NCI-H146 (cell line): ENCODE data around the gene QTRT2.

Source experiments
- DNase-seq: peaks from one replicate; lab custom pipeline; 2025; lab: John Stamatoyannopoulos, UW

QTRT2 gene

DNA sequence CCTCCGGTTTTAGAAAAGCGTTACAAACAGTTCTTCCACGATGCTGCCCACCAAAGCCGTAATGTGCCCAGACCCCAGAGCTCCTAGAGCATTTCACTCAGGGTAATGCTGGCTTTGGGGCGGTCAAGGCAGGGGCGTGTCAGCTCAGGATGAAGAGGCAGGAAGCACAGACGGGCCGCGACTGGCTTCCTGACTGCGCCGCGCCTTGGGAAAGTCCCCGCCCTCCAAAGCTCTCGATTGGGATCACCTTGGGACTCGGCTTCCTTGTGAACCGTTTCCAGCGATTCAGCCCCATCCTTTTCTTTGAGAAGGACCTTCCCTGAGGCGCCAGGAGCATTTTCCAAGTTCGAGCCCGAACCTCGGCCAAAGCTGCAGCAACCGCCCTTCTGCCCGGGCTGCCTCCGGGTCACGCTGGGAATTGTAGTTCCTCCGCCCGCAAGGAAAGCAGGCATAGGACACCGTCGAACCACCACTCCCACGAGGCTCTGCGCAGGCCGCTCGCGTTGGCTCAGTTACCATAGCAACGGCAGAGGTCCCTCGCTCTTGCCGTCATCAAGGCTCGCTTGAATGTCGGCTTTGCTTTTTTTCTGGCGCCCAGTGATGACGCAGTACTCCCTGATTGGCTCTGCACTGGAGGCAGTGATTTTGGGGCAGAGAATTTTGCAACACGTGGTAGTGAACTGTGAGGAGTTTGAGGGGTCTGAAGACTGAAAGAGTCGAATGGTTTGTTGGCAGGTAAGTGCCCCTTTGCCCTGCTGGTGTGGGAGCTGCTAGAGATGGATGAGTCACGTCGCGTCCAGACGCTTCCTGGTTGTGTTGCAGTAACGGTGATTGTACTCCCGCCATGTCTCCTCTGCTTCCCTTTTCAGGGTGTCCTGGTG lies at the start of gene QTRT2, which contains the start of gene CCDC191:
QTRT2 (plus strand) TSS at position 608 of the 881 bp plus-strand sequence. CDS start 8,521 bp downstream, outside the sequence.
CCDC191 (minus strand) TSS at position 397 of the 881 bp plus-strand sequence; CDS start at position 337, 60 bp downstream.
- peak; percentile 100 for DNase-seq

DNA sequence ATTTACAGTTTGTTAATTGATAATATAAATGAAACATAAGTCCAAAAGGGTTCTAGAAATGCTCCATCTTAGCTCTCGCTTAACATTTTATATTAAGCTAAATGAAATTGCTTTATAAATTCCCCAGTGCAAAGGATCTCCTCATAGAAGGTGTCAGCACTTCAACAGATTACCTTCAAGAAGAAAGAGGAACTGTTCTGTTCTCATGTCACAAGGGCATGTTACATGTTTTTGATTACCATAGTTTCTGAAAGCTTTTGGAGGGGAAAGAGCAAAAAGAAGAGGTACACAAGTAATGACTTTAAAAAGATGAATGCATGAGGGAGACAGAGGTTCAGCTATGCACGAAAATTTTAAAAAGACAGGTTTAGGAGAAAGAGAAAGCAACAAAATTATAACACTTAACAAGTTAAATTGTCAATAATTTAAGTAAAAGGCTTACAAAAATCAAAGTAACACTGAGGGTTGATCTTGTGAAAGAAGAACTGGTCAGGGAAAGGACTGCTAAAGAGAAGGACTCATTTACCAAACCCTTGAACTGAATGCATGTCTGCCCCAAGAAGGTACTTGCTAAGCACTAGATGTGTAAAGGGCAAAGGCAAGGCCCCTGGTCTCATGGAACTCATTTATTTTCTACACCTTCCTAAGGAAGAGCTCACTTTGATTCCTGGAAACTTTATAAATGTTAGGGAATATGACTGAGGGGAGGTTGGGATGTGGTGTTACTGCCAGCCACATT lies 45.3 kb upstream of the QTRT2 start:
- no peak for DNase-seq

DNA sequence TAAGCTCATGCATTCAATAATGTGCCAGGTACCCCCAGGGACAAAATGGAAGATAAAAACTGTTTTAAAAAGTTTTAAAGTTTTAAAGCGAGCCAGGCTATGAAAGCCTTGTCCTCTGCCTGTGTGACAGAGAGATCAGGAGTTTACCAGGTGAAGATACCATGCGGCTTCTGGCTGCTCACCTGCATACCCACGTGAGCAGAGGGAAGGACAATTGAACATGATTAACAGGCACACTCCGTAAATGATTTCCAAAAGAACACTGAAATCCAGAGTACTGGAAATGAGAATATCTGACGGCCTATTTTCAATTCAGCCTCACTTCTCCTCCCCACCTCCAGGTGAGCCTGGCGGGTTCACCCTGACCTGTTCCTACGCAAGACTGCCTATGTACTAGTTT lies 42.3 kb upstream of the QTRT2 start:
- DNase-seq, result no peak

DNA sequence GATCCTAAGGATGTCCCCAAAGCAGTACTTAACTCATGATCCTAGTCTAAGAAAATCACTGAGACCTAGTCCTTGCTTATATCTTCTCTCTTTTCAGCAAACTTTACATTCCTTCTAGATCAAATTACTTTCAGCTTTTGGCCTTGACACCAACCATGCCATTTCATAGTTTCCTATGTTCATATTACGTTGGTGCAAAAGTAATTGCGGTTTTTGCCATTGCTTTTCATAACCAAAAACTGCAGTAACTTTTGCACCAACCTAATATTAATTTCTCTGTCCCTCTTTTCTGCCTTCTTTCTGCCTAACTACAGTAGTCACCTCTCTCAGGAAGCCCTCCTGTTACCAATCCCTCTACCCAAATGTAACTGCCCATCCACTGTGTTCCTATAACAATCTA lies 37.1 kb upstream of the QTRT2 start:
- no peak for DNase-seq

DNA sequence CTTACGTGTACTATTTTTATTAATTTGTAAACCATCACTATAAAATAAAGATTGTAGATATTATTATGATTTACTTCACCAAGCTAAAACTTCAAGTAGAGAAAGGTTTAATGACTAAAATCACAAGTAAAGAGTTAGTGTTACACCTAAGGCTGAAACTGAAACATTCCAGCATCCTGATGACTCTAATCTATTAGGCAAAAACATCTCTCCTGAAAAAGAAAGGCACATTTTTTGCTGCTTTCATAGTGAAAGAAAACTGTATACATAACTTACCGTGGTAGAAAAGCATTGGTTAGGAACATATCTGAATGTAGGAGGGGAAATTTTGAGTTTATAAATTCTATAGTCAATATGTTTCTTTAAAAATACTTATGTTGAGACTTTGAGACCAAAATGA lies 35.6 kb upstream of the QTRT2 start:
- DNase-seq, result no peak

DNA sequence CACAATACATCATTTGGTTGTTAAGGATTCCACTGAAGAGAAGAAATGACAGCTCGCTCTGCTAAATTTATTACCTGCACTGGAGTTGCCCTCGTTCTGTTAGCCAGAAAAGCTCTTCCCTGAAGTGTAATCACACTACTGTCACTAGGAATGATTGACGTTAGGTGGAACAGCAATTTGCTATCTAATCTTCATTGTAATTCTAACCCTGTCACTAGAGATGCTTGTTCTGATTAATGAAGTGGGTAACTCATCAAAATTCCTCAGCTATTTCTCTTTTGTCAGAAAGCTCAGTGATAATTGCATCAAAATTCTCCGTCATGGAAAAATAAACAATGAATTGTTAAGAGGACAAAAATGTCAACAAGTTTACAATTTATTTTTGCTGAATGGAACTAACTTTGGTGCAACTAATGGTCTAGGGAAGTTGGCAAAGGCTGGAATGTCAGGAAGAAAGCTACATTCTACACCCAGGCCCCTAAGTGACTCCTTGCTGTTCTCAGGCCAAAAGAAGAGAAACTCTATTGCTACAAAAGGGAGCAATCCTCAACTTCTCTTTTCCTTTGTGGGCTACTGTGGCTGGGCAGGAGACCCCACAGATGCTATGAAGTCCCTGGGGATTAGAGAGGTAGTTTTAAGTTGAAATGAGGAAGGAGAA lies 34.3 kb upstream of the QTRT2 start:
- no peak for DNase-seq

DNA sequence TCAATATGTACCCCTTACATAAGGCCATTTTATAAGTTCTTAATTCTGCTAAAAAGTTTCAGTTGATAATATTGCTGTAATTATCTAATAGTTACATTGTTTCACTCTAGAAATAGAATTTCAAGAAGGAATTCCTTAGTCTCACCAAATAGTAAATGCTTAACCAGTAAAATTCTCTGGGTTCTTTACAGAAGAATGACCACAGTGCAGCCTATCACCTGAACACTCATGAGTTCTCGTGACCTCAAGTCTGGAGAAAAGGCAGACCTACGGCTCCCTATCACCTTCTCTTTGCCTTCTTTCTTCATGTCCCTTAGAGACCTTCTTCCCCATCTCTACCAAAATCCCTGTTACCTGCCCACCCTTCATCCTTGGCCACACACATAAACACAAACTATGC lies 31.1 kb upstream of the QTRT2 start:
- no peak for DNase-seq

DNA sequence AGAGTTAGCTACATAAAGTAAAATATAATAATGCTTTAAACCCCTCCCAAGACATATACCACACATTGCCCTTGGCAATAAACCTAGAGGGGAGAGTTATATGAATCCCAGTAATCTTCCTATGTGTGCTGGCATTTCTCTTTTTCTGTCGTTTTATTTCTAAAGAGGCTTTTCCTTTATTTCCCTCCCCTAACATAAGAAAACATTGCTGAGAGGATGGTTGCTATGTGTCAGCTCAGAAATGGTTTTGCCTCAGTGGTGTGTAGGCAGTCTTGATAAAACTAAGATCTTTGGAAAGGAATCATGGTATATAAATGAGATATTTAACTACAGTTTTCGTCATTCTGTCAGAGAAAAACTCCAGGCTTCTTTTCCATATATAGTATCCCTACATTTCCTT lies 30.2 kb upstream of the QTRT2 start:
- DNase-seq, result no peak

DNA sequence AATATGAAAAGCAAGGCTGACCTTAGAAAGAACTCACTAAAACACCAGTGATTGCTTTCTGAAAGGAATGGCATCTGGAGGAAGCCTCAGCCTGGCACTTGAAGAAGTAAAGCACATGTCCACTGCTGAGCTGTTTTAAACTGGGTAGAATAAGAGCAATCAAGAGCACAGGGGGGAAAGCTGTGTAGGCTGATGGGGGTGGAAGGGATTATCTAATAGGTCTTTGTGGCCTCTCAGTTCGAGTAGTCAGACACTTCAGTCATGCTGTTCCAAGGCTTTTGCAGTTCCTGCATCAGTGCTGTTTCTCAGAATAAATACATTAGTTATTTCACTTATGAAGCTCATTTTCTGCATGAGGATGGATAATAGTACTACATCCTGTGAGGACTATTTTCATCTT lies 22.8 kb upstream of the QTRT2 start:
- DNase-seq, result no peak

DNA sequence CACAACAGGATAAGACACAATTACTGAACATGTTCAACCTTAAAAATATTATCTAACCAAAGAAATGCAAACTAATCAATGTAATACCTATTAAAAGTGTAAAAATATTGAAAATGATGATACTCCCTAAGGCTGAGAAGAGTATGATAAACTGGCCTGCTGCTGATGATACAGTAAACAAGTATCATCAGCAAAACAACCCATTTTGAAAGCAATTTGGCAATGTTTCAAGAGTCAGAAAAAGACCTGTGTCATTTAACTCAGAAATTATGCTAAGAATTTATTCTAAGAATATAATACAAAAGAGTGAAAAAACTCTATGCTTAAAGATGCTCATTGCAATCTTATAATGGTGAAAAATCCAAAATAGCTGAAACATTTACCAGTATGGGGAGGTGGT lies 22.3 kb upstream of the QTRT2 start:
- no peak for DNase-seq

DNA sequence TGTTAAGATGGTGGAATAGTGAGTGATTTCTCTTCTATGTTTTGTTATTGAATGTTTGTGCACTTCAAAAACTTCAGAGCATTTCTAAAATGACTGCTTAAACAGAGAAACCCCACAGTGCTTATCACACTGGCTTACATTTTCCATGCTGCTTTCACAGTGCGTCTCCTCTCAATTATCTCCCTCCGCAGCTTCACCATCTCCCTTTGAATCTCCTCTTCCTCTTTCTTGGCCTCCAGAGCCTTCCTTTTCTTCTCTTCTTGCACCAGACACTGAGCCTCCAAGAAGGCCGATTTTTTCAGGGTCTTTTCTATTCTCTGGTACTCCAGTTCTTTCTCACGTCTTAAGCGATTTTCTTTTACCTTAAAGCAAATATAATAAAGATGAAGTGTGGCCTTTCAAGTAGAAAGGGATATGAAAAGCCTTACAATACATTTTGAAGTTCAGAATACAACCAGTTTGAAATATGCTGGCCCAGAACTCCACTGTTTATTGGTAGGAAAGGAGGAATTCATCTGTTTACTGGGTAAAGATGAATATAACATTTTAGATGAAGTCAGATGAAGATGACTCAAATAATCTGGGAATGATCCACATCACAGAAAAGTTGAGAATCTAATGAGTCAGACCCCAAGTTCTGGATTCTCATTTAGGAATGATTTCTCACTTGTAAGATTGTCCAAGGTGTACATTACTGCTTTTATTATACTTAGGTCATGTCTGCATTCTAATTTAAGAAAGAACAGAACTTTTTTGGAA lies 21.6 kb upstream of the QTRT2 start:
- no peak for DNase-seq

DNA sequence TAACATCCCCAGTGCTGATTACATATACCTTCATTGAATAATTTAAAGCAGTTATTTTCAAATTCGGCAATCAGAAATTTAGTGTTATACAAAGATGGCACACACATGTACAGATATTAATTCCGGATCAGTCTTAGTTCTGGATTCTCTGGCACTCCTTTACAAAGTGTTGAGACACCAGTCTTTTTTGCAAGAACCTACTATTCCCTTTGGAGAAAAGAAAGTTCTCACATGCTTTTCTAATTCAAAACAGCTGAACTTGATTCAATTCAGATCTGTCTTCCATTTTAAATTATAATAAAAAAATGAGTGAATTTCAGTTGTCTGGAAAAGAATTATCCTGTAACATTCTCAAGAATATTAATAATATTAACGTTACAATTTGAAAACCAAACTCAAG lies 20.6 kb upstream of the QTRT2 start:
- no peak for DNase-seq

DNA sequence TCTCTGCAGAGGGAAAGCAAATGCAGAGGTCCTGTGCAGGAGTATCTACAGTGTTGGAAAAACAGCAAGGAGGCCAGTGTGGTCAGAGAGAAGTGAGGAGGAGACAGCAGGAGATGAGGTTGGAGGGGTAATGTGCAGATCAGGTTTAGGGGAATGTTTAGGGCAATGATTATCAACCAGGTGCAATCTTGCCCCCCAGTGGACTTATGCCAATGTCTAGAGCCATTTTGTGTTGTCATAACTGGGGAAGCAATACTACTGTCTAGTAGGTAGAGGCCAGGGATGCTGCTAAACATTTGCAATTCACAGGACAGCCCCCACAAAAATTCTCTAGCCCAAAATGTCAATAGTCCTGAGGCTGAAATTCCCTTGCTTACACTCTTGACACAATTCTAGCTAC lies 13.3 kb upstream of the QTRT2 start:
- peak; percentile 21 for DNase-seq

DNA sequence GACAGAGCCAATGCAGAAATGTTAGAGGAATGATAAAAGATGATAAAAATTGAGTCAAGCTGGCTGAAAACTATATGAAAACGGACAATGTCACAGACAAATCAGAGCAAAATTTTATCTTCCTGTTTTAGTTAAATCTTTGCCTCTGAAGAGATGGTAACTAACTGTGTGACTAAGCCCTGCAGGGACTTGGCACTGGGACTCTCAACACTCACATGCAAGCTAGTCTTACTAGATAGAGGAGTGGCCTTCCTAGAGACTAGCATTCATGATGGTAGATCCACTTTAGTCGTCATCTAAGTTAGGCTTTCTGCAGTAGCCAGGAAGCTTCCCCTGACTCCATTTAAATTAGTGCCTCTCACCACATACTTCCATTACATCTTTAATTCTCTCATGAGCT lies 4.3 kb upstream of the QTRT2 start:
- no peak for DNase-seq

DNA sequence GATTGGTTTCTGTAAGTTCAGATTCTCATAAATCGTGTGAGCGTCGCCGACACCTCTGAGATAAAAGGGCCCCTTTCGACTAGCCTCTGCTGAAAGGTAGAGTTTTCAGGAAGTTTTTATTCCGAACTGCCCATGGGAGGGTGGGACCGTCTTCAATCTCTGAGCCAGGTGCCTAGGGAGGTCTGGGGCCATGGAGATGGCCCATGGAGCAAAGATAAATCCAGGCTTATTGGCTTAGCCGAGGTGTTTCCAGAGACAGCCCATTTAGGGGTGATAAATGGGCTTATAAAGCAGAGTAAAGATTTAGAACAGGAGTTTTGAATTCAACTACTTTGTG lies 442 bp downstream of the QTRT2 start:
- DNase-seq, result peak; percentile 56

DNA sequence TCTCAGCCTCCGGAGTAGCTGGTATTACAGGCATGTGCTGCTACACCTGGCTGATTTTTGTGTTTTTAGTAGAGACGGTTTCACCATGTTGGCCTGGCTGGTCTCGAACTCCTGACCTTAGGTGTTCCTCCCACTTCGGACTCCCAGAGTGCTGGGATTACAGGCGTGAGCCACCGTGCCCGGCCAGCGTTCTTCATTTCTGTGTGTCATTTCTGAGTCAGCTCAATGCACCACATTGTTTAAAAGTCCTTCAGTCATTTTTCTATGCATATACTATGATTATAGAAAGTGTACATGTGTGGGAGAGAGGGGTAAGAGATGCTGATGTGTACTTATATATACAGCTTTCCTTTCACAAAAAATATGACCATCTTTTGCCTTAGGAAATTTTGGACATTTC lies 2.1 kb downstream of the QTRT2 start:
- DNase-seq, result no peak

DNA sequence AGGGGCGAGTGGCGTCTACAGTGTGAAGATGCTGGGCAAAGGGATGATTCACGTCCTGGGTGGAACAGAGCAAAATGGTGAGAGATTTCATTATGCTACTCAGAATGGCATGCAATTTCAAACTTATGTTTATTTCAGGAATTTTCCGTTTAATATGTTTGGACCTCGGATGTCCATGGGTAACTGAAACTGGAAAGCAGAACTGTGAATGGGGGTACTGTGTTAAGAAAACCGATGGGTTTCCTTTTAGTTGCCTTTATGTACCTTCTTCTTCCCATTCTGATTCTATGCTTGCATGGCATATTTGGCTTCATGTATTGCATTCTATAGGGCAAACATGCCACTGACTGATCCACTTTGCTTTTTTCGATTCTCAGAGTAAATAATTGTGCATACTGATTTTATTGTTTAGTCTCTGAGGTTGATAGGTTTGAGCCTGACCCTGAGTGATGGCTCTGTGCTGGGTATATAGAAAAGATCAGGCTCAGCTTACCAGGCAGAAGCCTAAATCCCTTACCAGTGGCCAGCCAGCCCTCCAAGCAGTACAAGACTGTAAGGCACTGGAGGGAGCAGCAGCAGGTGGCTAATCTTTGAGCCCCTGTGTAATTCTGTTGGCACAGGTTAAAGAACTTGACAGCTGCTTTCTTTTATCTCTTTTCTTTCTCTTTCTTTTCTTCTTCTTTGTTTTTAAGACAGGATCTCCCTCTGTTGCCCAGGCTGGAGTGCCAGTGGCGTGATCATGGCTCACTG lies 4.5 kb downstream of the QTRT2 start:
- no peak for DNase-seq

DNA sequence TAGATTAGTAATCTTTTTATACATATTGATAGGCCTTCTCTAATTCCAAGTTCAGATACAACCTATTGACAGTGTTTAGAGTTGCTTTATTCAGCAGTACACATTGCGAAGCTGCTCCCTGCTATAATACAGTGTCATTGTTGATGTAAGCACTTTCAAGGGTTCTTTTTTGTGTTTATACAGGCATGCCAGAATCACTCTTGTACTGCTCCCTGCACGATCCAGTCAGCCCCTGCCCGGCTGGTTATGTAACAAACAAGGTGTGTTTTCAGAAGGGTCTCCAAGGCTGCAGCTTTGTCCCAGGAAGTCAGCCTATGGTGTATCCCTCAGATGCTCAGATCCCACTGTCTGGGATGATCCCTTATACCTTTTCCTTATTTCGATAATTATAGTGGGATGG lies 11.3 kb downstream of the QTRT2 start:
- no peak for DNase-seq

DNA sequence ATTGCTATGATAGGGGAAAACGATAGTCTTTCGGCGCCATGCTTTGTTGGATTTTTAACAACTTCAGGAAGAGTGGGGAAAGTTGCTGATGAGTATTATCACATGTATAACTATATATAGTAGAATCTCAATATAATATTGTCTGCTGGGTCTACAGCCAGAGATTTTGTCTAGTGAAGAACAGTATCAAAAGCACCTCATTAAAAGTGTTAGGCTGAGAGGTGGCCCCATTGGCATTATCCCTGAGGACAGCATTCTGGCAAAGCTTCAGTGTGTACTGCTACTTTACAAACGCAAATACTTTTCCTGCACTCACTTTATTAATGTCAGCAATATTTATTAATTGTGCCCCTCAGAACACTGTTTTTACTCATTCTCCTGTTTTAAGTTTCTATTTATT lies 11.8 kb downstream of the QTRT2 start:
- DNase-seq, result no peak

DNA sequence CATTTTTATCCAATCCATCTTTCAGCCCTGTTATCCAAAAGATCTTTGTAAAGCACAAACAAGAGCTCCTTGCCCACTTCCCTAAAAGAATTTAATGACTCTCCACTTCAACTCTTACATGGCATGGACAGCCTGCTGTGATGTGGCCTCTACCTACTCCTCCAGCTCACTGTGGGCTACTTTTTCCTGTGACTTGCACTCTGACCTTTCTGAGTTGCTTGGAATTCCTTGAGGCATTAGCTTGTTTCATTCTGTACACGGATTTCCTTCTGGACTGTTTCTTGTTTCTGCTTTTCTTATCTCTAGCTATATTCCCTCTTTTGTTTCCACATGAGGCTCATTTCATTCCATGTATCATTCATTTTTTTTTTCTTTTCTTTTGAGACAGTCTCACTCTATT lies 15.2 kb downstream of the QTRT2 start:
- no peak for DNase-seq

DNA sequence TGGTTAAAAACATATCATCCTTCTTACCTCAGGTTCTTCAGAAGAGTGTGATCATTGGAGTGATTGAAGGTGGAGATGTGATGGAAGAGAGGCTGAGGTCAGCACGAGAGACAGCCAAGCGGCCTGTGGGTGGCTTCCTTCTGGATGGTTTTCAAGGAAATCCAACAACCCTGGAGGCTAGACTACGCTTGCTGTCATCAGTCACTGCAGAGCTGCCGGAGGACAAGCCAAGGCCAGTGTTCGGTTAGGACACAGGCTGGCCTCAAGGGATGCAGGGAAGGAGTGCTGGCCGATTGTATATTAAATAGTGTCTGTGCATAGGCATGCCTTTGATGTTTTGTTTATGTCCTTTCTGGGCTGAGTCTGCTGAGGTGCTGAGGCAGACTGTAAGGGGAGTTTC lies 20.2 kb downstream of the QTRT2 start:
- DNase-seq, result no peak
